Measurements from ENCODE around the gene TPSD1.

- TF ChIP-seq CTCF (IDR thresholded peaks at IDR 0.05; ENCODE audit: poor library complexity) (no peak), EZH2 (IDR thresholded peaks at IDR 0.05; ENCODE audit: borderline replicate concordance) (no peak), EZH2phosphoT487 (IDR thresholded peaks at IDR 0.05; ENCODE audit: low read depth, severe bottlenecking, unreplicated experiment) (no peak)
Measured at GRCh38 chr16:1277151-1277598, 21.3 kb downstream of the TPSD1 start.
